Eye (tissue), 1 donor: ENCODE results near the gene TXNRD3.
"Not testable (repeated sequence)": the region's sequence is repeated elsewhere in the genome, so short reads cannot be mapped to it uniquely, and the experiment has no call there.

Experiments used
- DNase-seq: peaks from one replicate; pipeline ENCODE4 v3.0.0-alpha.2; 2015

Gene TXNRD3

GRCh38 chr3:126638790-126639189, 16.1 kb downstream of the TXNRD3 start:
- DNase-seq, result no peak

- DNase-seq, result no peak
Measured at GRCh38 chr3:126636436-126636835, 18.5 kb downstream of the TXNRD3 start.

- no peak for DNase-seq
Measured at GRCh38 chr3:126634803-126635202, 20.1 kb downstream of the TXNRD3 start.

- peak; percentile 8 for DNase-seq
Measured at GRCh38 chr3:126630020-126630419, 24.9 kb downstream of the TXNRD3 start.

DNA sequence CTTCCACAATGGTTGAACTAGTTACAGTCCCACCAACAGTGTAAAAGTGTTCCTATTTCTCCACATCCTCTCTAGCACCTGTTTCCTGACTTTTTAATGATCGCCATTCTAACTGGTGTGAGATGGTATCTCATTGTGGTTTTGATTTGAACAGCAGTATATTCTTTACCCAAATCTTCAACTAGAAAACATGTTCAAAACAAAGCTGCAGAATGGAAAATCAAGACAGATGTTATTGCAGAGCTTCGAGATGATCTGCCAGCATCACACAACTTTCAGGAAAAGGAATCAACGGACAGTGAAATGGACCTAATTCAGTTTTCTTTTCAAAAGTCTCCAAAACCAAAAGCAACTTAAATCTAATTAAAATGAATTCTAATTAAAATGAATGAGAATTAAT, 29.2 kb downstream of the TXNRD3 start:
- not testable (repeated sequence) for DNase-seq

GRCh38 chr3:126622694-126623093, 32.2 kb downstream of the TXNRD3 start:
- DNase-seq, result no peak

- no peak for DNase-seq
Measured at GRCh38 chr3:126621627-126622345, 33.1 kb downstream of the TXNRD3 start.

GRCh38 chr3:126621171-126621570, 33.8 kb downstream of the TXNRD3 start:
- no peak for DNase-seq

DNA sequence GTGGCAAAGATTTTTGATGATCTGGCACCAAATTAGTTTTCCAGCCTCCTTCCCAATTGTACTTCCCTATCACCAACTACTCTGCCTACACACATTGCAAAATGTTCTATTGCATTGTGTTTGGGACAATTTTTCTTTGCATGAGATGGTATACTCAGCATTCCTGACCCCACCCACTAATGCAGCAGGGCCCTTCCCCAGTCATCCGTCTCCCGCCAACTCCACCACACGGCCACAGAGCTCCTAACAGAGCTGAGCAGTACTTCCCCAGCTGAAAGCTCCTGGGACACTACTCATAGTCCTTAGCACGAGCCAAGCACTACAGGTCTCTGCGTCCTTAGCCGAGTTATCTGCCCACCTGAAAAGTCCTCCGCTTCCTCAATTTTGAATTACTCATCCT, 34.2 kb downstream of the TXNRD3 start:
- DNase-seq, result no peak

DNA sequence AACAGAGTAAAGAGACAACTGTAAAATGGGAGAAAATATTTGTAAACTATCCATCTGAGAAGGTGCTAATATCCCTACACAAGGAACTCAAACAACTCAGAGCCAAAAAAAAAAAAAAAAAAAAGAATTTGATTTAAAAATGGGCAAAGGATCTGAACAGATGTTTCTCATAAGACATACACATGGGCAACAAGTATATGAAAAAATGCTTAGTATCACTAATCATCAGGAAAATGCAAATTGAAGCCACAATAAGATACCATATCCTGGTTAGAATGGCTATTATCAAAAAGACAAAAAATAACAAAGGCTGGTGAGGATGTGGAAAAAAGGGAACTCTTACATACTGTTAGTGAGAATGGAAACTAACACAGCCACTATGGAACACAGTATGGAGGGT, 36.2 kb downstream of the TXNRD3 start:
- no peak for DNase-seq

- no peak for DNase-seq
Measured at GRCh38 chr3:126618021-126618420, 36.9 kb downstream of the TXNRD3 start.

- no peak for DNase-seq
Measured at GRCh38 chr3:126617571-126617970, 37.4 kb downstream of the TXNRD3 start.

GRCh38 chr3:126616931-126617330, 38.0 kb downstream of the TXNRD3 start:
- no peak for DNase-seq

- peak; percentile 43 for DNase-seq
Measured at GRCh38 chr3:126613479-126614188, 41.3 kb downstream of the TXNRD3 start.

- DNase-seq, result no peak
Measured at GRCh38 chr3:126612479-126613205, 42.3 kb downstream of the TXNRD3 start.

- no peak for DNase-seq
Measured at GRCh38 chr3:126609909-126610308, 45.0 kb downstream of the TXNRD3 start.

- no peak for DNase-seq
Measured at GRCh38 chr3:126607214-126607908, 47.6 kb downstream of the TXNRD3 start.

DNA sequence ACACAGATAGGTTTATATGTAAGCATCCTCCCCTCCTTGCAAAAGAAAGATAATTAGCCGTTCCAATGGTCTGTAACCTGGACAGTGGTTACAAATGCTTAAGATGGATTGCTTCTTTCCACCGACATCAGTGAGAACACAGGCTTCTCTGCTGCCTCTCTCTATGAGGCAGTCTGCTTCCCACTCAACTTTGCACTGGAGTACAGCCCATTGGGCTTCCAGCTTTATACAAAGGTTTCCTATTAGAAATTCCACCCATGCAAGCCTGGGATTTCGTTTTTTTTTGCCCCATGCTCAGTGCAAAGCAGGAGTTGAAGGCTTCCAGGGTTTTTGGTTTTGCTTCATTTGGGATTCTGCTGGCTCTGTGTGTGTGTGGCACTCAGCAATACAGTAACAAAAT, 48.9 kb downstream of the TXNRD3 start:
- DNase-seq, result no peak

GRCh38 chr3:126604691-126605090, 50.2 kb downstream of the TXNRD3 start:
- DNase-seq, result no peak

GRCh38 chr3:126599101-126599500, 55.8 kb downstream of the TXNRD3 start:
- no peak for DNase-seq

DNA sequence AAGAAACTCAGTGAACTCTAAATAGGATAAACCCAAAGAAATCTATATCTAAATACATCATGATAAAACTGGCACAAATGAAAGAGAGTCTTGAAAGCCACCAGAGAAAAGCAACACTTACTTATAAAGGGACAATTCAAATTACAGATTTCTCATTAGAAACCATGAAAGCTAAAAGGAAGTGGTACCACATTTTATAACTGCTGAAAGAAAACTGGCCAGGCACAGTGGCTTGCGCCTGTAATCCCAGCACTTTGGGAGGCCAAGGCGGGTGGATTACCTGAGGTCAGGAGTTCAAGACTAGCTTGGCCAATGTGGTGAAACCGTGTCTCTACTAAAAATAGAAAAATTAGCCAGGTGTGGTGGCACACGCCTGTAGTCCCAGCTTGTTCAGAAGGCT, 59.4 kb downstream of the TXNRD3 start:
- not testable (repeated sequence) for DNase-seq

DNA sequence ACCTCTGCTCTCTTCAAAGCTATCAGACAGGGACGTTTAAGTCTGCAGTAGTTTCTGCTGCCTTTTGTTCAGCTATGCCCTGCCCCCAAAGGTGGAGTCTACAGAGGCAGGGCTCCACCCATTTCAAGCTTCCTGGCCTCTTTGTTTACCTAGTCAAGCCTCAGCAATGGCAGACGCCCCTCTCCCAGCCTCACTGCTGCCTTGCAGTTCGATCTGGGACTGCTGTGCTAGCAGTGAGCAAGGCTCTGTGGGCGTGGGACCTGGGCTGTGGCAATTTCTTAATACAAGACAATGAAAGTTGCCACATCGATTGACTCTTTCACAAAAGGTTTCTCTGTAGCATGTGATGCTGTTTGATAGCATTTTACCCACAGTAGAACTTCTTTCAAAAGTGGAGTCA, 63.4 kb downstream of the TXNRD3 start:
- not testable (repeated sequence) for DNase-seq

DNA sequence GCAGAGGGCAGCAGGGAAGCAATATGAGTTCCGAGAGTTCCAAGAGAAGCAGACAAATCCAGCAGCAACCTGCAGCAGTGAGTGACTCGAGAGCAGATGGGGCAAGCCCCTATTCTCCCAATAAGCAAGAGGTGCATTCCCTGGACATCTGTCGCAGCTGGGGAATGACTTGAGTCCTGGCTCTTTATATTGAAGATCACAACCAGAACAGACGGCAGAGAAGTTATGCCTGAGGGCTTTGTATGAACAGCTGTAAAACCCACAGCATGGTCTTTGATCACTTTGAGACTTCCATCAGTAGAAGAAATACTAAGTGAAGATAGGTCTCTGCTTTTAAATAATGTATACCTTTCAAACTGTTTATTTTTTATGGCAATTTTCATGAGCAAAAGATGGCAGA, 72.6 kb downstream of the TXNRD3 start:
- DNase-seq, result peak; percentile 6
